ENCODE results near the gene LGR5. TPM values are rescaled to one million over a fixed set of nuclear protein-coding genes. Genes with fewer than 3 reads are reported as not detected.
A peak's percentile ranks its signal among the peaks of the same experiment; 100 is the strongest.

The LGR5 gene
- total RNA-seq, 4 donors from 2014 or later = 0.11 to 0.71 (median 0.34) TPM

GRCh38 chr12:71541583-71541982 is 102.0 kb downstream of the LGR5 start:
- intact Hi-C loops (cut with DNase I) = no loop called here
- TF ChIP-seq POLR2A (IDR thresholded peaks at IDR 0.05) (no peak), CTCF (IDR thresholded peaks at IDR 0.05) (no peak)
- 59 to 73% methylated on average over 1 of the region's 1 CpG for WGBS, 2 donors

DNA sequence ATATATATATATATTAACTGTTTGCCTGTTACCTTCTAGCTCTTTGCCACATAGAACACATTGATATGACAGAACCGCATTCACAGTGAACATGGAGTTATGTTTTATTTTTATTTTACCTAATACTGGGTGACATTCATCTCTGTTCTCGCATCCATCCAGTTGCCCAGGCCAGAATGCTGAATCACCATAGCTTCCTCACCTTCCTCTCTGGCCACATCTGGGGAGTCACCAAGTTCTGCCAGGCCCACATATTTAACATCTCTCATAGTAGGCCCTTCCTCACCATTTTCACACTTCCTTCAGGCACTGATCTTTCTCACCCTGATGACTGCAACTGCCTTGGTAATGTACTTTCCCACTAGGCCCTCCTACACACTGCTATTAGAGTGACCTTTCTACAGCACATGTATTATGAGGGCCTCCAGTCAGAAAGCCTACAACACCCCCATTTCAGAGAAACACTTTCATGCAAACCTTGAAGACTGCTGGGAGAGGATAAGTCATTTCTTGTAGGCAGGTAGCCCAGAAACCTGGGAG is 106.8 kb downstream of the LGR5 start:
- no peaks in the 10 kb centered on the region for H3K27me3 ChIP-seq
- 94 to 95% methylated on average over 2 of the region's 2 CpGs for WGBS, 2 donors
- TF ChIP-seq CTCF (IDR thresholded peaks at IDR 0.05) (no peak), POLR2A (IDR thresholded peaks at IDR 0.05) (no peak)
- no peak for DNase-seq
- H3K36me3 ChIP-seq = no peaks in the 10 kb centered on the region
- H3K4me3 ChIP-seq (replicated peaks in 1 of 3) = no peak overlapping the region
- intact Hi-C loops (cut with DNase I) = no loop called here
- no peaks in the 10 kb centered on the region for H3K4me1 ChIP-seq
- H3K9me3 ChIP-seq = no peaks in the 10 kb centered on the region
- H3K27ac ChIP-seq = no peak overlapping the region

More at GRCh38 chr12:71541583-71541982, 102.0 kb downstream of the LGR5 start:
- Histone ChIP-seq H3K4me3 (replicated peaks in 1 of 3) (no peak overlapping the region), H3K27me3 (no peaks in the 10 kb centered on the region), H3K4me1 (no peaks in the 10 kb centered on the region), H3K9me3 (no peaks in the 10 kb centered on the region), H3K36me3 (no peaks in the 10 kb centered on the region), H3K27ac (no peak overlapping the region)
- DNase-seq = no peak

DNA sequence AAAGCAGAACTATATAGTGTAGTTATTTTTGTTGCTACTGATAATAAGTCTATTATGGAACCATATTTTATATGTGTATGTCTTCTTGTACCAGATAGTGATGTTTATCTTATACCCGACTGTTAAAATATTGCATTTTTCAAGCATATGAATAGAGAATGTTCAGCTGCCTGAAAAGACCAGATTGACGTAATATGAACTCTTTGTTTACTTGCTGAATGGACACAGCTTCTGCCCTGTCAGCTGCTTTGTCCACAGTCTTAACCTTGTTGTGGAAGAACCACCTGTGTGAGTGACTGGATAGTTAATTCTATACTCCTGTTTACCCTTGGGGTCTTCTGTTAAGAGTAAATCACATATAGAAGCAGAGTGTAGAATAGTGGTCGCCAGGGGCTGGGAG is 109.3 kb downstream of the LGR5 start:
- no peak for TF ChIP-seq POLR2A (IDR thresholded peaks at IDR 0.05)
- TF ChIP-seq CTCF (IDR thresholded peaks at IDR 0.05) = no peak
- intact Hi-C loops (cut with DNase I) = no loop called here
- DNase-seq = no peak
- H3K27me3 ChIP-seq = no peaks in the 10 kb centered on the region
- WGBS, 2 donors = 82 to 83% methylated on average over 3 of the region's 3 CpGs
- H3K4me1 ChIP-seq = no peaks in the 10 kb centered on the region
- H3K27ac ChIP-seq = no peak overlapping the region
- H3K36me3 ChIP-seq = no peaks in the 10 kb centered on the region
- H3K9me3 ChIP-seq = no peaks in the 10 kb centered on the region
- H3K4me3 ChIP-seq (replicated peaks in 1 of 3) = no peak overlapping the region

DNA sequence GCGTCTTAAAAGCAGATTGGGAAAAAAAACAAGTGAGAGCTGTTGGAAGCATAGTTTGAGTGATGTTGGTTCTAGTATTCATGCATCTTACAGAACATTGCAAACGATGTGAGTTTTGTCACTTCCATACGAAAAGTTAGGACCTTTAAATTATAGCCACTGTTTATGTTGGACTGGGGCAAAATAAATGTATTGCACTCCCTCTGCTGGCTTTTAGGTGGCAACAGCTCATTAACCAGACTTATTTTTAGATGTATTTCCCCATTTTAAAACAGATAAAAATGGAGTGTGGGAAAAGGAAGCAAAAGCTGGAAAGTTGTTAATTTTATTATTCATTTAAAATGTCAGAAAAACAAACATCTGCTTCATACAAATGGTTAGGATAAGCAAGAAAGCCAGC is 111.9 kb downstream of the LGR5 start:
- Histone ChIP-seq H3K27me3 (no peaks in the 10 kb centered on the region), H3K9me3 (no peaks in the 10 kb centered on the region), H3K4me1 (no peaks in the 10 kb centered on the region), H3K36me3 (no peaks in the 10 kb centered on the region), H3K27ac (no peak overlapping the region), H3K4me3 (replicated peaks in 1 of 3) (no peak overlapping the region)
- WGBS, 2 donors = 47 to 50% methylated on average over 3 of the region's 3 CpGs
- intact Hi-C loops (cut with DNase I) = no loop called here
- TF ChIP-seq CTCF (IDR thresholded peaks at IDR 0.05) (peak in 1 of 6 experiments; percentile 24), POLR2A (IDR thresholded peaks at IDR 0.05) (no peak)
- DNase-seq = no peak

- Histone ChIP-seq H3K9me3 (no peaks in the 10 kb centered on the region), H3K4me3 (replicated peaks in 1 of 3) (no peak overlapping the region), H3K27me3 (no peaks in the 10 kb centered on the region), H3K36me3 (no peaks in the 10 kb centered on the region), H3K27ac (no peak overlapping the region), H3K4me1 (no peaks in the 10 kb centered on the region)
- intact Hi-C loops (cut with DNase I) = no loop called here
- no peak for DNase-seq
- TF ChIP-seq POLR2A (IDR thresholded peaks at IDR 0.05) (no peak), CTCF (IDR thresholded peaks at IDR 0.05) (no peak)
- 87 to 88% methylated on average over 5 of the region's 5 CpGs for WGBS, 2 donors
These were observed 113.3 kb downstream of the LGR5 start for GRCh38 chr12:71552728-71553501.

Measured in thyroid gland (tissue), 4 donors.